OCI-LY1 (cell line): ENCODE measurements around the gene ARHGAP21.

Experiments used
- EZH2 ChIP-seq: fragments of 200-600 bp; sonication (generic), shearing (Covaris generic); IDR thresholded peaks from 2 replicates; pipeline ENCODE4 v1.8.0; 2017; ENCODE audit warnings: borderline replicate concordance, mixed run types, mild to moderate bottlenecking, antibody characterized with exemption, low read length, moderate library complexity, mixed read lengths
- TF ChIP-seq, protein P1 (sequence below): fragments of 200-600 bp; sonication (generic), shearing (Covaris generic); IDR thresholded peaks from 2 replicates; pipeline ENCODE4 v1.5.1; 2017; ENCODE audit warnings: mild to moderate bottlenecking, antibody characterized with exemption, low read length, moderate library complexity, mixed read lengths

DNA sequence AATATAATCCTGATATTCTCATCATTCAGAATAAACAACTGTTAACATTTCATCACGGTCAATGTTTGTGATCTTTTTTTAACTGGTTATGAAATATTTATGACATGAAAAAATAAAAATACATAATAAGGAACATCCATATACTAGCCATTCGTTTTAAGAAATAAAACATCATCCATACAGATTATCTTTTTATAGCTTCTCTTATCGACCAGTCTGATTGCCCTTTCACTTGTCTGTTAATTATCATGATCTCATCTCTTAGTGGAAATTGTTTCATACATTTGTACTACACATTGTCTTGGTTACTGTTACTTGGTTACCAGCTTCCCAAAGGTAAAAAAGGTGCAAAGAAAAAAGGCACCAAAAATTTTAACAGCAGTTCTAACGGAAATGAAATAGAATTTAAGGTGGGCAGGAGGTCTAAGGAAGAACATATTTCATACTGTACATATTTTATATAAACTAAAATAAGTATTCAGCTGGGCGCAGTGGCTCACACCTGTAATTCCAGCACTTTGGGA lies 8.4 kb downstream of the ARHGAP21 start:
- TF ChIP-seq, protein P1, sequence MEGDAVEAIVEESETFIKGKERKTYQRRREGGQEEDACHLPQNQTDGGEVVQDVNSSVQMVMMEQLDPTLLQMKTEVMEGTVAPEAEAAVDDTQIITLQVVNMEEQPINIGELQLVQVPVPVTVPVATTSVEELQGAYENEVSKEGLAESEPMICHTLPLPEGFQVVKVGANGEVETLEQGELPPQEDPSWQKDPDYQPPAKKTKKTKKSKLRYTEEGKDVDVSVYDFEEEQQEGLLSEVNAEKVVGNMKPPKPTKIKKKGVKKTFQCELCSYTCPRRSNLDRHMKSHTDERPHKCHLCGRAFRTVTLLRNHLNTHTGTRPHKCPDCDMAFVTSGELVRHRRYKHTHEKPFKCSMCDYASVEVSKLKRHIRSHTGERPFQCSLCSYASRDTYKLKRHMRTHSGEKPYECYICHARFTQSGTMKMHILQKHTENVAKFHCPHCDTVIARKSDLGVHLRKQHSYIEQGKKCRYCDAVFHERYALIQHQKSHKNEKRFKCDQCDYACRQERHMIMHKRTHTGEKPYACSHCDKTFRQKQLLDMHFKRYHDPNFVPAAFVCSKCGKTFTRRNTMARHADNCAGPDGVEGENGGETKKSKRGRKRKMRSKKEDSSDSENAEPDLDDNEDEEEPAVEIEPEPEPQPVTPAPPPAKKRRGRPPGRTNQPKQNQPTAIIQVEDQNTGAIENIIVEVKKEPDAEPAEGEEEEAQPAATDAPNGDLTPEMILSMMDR = no peak
- TF ChIP-seq EZH2 = no peak
